ENCODE data around the gene ARSB. TPM values are rescaled to one million over a fixed set of nuclear protein-coding genes. Genes with fewer than 3 reads are reported as not detected.

ARSB gene
- polyA plus RNA-seq, 1 of the 3 experiments (the other 2 are of a cell fraction): 12.5 TPM

DNA sequence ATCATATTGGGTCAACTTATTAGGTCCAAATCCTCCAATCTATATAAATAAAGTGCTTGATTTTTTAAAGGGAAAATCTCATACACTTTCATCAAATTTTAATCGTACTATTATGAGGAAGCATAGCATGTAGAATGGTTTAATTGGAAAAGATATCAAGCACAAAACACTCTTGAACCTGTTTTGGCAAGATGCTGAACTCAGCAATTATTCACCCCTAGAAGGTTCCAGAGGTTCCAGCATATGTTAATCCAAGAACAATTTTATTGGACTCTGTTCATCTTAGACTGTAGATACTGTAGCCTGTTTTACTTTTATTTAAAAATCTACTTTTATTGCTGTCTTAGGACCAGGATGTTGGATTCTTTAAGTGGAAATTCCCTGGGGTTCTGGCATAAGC, 244.1 kb downstream of the ARSB start (continued):
- TF ChIP-seq, protein P1, sequence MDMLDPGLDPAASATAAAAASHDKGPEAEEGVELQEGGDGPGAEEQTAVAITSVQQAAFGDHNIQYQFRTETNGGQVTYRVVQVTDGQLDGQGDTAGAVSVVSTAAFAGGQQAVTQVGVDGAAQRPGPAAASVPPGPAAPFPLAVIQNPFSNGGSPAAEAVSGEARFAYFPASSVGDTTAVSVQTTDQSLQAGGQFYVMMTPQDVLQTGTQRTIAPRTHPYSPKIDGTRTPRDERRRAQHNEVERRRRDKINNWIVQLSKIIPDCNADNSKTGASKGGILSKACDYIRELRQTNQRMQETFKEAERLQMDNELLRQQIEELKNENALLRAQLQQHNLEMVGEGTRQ (IDR thresholded peaks at IDR 0.05; ENCODE audit: borderline replicate concordance, low read depth, low read length): no peak
- TF ChIP-seq RCOR1 (IDR thresholded peaks at IDR 0.05; ENCODE audit: low read length): no peak
- TF ChIP-seq FOXJ3 (CRISPR knock-in tag; IDR thresholded peaks at IDR 0.05): no peak
- no peak for TF ChIP-seq TEAD4 (IDR thresholded peaks at IDR 0.05; ENCODE audit: borderline replicate concordance, insufficient read depth)

DNA sequence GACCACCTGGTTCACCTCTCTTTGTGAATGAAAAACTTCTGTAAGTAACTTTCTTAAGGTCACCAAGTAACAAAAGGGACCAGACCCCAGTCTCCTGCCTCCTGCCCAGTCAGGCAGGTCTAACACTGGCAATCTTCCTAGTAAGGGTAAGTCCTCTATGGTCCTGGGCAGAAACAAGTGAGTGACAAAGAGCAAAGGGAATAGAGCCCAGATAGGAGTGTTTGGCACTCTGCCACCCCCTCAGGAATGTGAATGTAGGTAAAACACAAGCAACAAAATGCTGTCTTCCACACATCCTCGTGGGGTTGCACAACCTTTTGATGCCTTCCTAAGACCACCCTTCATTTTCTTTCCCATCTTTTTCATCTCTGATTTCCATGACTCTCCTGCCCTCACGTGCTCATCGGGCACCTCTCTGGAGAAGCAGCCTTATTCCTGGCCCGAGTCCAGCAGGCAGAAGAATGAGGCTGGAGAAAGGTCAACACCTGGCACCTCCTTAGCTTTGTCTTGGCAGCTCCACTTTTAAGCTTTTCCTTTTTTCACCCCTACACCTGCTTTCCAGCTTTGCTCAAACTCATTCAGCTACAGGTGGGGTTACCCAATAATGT, 246.3 kb downstream of the ARSB start:
- H3K9ac ChIP-seq: no peak overlapping the region
- H3K79me2 ChIP-seq (ENCODE audit: insufficient read depth): no peaks in the 10 kb centered on the region
- H2AFZ ChIP-seq (ENCODE audit: low read depth): no peak overlapping the region
- no peak overlapping the region for H3K27ac ChIP-seq (ENCODE audit: low read depth in 2 of 2, low read length in 1 of 2)
- no peak overlapping the region for H3K4me3 ChIP-seq (ENCODE audit: low read depth in 2 of 2, low read length in 1 of 2)
- no peaks in the 10 kb centered on the region for H3K9me2 ChIP-seq
- no peaks in the 10 kb centered on the region for H3K36me3 ChIP-seq (replicated peaks in 1 of 2; ENCODE audit: control insufficient read depth in 1 of 2, insufficient read depth in 2 of 2, low read length in 1 of 2)
- no peak overlapping the region for H3K4me2 ChIP-seq
- H4K20me1 ChIP-seq (ENCODE audit: insufficient read depth): no peaks in the 10 kb centered on the region
- no peaks in the 10 kb centered on the region for H3K9me3 ChIP-seq
- CTCF ChIA-PET: no interaction called here
- TF ChIP-seq RXRA (IDR thresholded peaks at IDR 0.05; ENCODE audit: borderline replicate concordance, low read depth) (no peak), POLR2AphosphoS5 (IDR thresholded peaks at IDR 0.05; ENCODE audit: low read depth, low read length) (no peak), GABPA (IDR thresholded peaks at IDR 0.05; ENCODE audit: low read depth) (no peak), SMC3 (IDR thresholded peaks at IDR 0.05; ENCODE audit: low read depth, low read length) (no peak), TCF12 (IDR thresholded peaks at IDR 0.05) (no peak), RFX5 (IDR thresholded peaks at IDR 0.05; ENCODE audit: low read length) (no peak), NFIC (IDR thresholded peaks at IDR 0.05; ENCODE audit: borderline replicate concordance) (no peak), MEF2A (IDR thresholded peaks at IDR 0.05; ENCODE audit: borderline replicate concordance, low read depth) (no peak), FOSL2 (IDR thresholded peaks at IDR 0.05; ENCODE audit: borderline replicate concordance, low read depth) (no peak), EZH2phosphoT487 (IDR thresholded peaks at IDR 0.05; ENCODE audit: borderline replicate concordance, low read depth) (no peak), CHD2 (IDR thresholded peaks at IDR 0.05; ENCODE audit: low read length, partially characterized antibody) (no peak), EP300 (IDR thresholded peaks at IDR 0.05; ENCODE audit: borderline replicate concordance in 1 of 2, low read depth in 1 of 2, low read length in 1 of 2) (no peak), NRF1 (IDR thresholded peaks at IDR 0.05; ENCODE audit: low read depth, low read length) (no peak)
- TF ChIP-seq, protein P2, sequence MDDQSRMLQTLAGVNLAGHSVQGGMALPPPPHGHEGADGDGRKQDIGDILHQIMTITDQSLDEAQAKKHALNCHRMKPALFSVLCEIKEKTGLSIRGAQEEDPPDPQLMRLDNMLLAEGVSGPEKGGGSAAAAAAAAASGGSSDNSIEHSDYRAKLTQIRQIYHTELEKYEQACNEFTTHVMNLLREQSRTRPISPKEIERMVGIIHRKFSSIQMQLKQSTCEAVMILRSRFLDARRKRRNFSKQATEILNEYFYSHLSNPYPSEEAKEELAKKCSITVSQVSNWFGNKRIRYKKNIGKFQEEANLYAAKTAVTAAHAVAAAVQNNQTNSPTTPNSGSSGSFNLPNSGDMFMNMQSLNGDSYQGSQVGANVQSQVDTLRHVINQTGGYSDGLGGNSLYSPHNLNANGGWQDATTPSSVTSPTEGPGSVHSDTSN (IDR thresholded peaks at IDR 0.05): no peak
- TF ChIP-seq, protein P3, sequence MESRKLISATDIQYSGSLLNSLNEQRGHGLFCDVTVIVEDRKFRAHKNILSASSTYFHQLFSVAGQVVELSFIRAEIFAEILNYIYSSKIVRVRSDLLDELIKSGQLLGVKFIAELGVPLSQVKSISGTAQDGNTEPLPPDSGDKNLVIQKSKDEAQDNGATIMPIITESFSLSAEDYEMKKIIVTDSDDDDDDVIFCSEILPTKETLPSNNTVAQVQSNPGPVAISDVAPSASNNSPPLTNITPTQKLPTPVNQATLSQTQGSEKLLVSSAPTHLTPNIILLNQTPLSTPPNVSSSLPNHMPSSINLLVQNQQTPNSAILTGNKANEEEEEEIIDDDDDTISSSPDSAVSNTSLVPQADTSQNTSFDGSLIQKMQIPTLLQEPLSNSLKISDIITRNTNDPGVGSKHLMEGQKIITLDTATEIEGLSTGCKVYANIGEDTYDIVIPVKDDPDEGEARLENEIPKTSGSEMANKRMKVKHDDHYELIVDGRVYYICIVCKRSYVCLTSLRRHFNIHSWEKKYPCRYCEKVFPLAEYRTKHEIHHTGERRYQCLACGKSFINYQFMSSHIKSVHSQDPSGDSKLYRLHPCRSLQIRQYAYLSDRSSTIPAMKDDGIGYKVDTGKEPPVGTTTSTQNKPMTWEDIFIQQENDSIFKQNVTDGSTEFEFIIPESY (IDR thresholded peaks at IDR 0.05; ENCODE audit: borderline replicate concordance, low read depth): no peak
- POLR2A ChIA-PET: no interaction called here
- H3F3A ChIP-seq (replicated peaks; ENCODE audit: insufficient read depth): no peaks in the 10 kb centered on the region
- no peak for DNase-seq
- WGBS (ENCODE audit: low lambda C conversion rate): 72% methylated on average over 4 of the region's 4 CpGs
- H3K4me1 ChIP-seq (ENCODE audit: control insufficient read depth in 1 of 2, insufficient read depth in 2 of 2, low read depth in 1 of 2, low read length in 1 of 2): no peaks in the 10 kb centered on the region
- H3K27me3 ChIP-seq (ENCODE audit: insufficient read depth): no peaks in the 10 kb centered on the region

Measured in SK-N-SH (cell line).